ENCODE results near the gene RPS2.

The RPS2 gene

GRCh38 chr16:1976951-1977874 is 12.6 kb upstream of the RPS2 start:
- Mint-ChIP-seq H3K27ac (no peak overlapping the region), H3K27me3 (ENCODE audit: low read depth, poor library complexity) (peaks cover 46% of the 10 kb centered on the region), H3K4me1 (peaks cover 7% of the 10 kb centered on the region), H3K9me3 (no peaks in the 10 kb centered on the region), H3K36me3 (ENCODE audit: low read depth) (peaks cover 5% of the 10 kb centered on the region), H3K4me3 (no peak overlapping the region)
- DNase-seq: no peak
- TF ChIP-seq, protein P1, sequence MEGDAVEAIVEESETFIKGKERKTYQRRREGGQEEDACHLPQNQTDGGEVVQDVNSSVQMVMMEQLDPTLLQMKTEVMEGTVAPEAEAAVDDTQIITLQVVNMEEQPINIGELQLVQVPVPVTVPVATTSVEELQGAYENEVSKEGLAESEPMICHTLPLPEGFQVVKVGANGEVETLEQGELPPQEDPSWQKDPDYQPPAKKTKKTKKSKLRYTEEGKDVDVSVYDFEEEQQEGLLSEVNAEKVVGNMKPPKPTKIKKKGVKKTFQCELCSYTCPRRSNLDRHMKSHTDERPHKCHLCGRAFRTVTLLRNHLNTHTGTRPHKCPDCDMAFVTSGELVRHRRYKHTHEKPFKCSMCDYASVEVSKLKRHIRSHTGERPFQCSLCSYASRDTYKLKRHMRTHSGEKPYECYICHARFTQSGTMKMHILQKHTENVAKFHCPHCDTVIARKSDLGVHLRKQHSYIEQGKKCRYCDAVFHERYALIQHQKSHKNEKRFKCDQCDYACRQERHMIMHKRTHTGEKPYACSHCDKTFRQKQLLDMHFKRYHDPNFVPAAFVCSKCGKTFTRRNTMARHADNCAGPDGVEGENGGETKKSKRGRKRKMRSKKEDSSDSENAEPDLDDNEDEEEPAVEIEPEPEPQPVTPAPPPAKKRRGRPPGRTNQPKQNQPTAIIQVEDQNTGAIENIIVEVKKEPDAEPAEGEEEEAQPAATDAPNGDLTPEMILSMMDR (IDR thresholded peaks at IDR 0.05): no peak

DNA sequence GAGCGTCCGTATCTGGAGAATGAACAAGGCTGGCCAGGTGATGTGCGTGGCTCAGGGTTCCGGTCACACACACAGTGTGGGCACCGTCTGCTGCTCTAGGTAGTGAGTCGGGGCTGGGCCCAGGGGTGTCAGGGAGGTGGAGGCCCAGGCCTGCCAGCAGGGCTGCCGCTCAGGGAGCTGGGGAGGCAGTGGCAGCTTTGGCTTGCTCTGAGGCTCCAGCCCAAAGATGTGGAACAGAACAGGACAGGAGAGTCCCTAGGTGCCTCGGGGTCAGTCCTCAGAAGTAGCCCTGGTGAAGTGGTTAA is 11.5 kb upstream of the RPS2 start:
- Mint-ChIP-seq H3K36me3 (ENCODE audit: low read depth) (peaks cover 5% of the 10 kb centered on the region), H3K27me3 (ENCODE audit: low read depth, poor library complexity) (peaks cover 38% of the 10 kb centered on the region), H3K4me3 (no peak overlapping the region), H3K27ac (no peak overlapping the region), H3K9me3 (no peaks in the 10 kb centered on the region), H3K4me1 (peaks cover 15% of the 10 kb centered on the region)
- no peak for DNase-seq
- TF ChIP-seq, protein P1 (IDR thresholded peaks at IDR 0.05): no peak

GRCh38 chr16:1975432-1976215 is 11.0 kb upstream of the RPS2 start:
- Mint-ChIP-seq H3K27me3 (ENCODE audit: low read depth, poor library complexity) (peaks cover 32% of the 10 kb centered on the region), H3K36me3 (ENCODE audit: low read depth) (peaks cover 5% of the 10 kb centered on the region), H3K9me3 (no peaks in the 10 kb centered on the region), H3K4me3 (no peak overlapping the region), H3K4me1 (peaks cover 20% of the 10 kb centered on the region), H3K27ac (no peak overlapping the region)
- TF ChIP-seq, protein P1 (IDR thresholded peaks at IDR 0.05): no peak
- DNase-seq: no peak

DNA sequence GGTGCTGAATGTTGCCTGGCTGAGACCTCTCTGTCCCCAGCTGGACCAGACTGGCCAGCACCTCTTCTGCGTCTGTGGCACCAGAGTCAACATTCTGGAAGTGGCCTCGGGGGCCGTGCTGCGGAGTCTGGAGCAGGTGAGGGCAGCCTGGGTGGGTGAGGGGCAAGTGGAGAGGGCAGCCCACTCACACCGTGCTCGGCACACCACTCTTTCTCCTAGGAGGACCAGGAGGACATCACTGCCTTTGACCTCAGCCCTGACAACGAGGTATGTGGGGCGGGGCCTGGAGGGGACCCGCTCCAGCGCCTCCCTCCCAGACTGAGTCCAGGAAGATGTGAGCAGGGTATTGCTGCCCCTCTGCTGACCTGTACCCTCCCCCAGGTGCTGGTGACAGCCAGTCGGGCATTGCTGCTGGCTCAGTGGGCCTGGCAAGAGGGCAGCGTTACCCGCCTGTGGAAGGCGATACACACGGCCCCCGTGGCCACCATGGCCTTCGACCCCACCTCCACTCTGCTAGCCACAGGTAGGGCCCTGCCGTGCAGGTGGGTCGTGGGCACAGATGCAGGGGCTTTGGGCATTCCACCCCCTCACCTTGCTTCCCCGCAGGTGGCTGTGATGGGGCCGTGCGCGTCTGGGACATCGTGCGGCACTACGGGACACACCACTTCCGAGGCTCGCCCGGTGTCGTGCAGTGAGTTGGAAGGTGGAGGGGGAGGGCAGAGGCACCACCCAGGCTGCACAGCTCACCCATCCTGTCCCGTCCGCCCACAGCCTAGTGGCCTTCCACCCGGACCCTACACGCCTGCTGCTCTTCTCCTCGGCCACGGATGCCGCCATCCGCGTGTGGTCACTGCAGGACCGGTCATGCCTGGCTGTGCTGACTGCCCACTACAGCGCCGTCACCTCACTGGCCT is 9.8 kb upstream of the RPS2 start:
- Mint-ChIP-seq H3K27ac (no peak overlapping the region), H3K9me3 (no peaks in the 10 kb centered on the region), H3K4me1 (peaks cover 20% of the 10 kb centered on the region), H3K4me3 (peak overlapping the region; percentile 13), H3K36me3 (ENCODE audit: low read depth) (peaks cover 5% of the 10 kb centered on the region), H3K27me3 (ENCODE audit: low read depth, poor library complexity) (peaks cover 20% of the 10 kb centered on the region)
- DNase-seq: no peak
- TF ChIP-seq, protein P1 (IDR thresholded peaks at IDR 0.05): no peak

GRCh38 chr16:1973461-1974156 is 9.0 kb upstream of the RPS2 start:
- Mint-ChIP-seq H3K36me3 (ENCODE audit: low read depth) (peaks cover 5% of the 10 kb centered on the region), H3K9me3 (no peaks in the 10 kb centered on the region), H3K27ac (no peak overlapping the region), H3K4me1 (peaks cover 20% of the 10 kb centered on the region), H3K4me3 (no peak overlapping the region), H3K27me3 (ENCODE audit: low read depth, poor library complexity) (peaks cover 15% of the 10 kb centered on the region)
- no peak for DNase-seq
- TF ChIP-seq, protein P1 (IDR thresholded peaks at IDR 0.05): no peak

Measured in nephron progenitor cell (in vitro differentiated cells).